HL-60 (cell line): Measurements from ENCODE around the gene CPSF6.

Source experiments
- TF ChIP-seq, protein P1 (sequence below): IDR thresholded peaks from one replicate; pipeline ENCODE4 v1.5.1; 2011; ENCODE audit warnings: low read length, control low read depth, inconsistent platforms; ENCODE audit not compliant: insufficient read depth
- TF ChIP-seq, protein P2 (sequence below): IDR thresholded peaks from 2 replicates; pipeline ENCODE4 v1.6.1; 2012; ENCODE audit warnings: low read depth; ENCODE audit not compliant: insufficient replicate concordance

DNA sequence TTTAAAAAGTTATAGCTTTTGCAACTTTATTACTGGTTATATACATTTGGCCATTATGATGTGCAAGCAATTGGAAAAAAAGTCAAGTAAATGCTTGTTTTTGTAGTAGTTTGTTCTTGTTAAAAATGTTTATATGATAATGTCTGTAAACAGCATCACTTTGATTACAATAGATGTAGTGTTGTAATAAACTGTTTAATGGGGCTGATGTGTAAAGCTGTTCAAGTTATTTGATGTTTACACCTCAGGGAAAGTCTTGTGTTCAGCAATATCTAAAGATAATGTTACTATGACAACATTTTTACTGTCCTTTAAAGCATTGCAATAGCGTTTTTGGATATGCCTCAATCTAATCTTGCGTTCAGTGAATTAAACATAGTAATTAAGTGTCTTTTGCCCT lies 30.4 kb downstream of the CPSF6 start:
- TF ChIP-seq, protein P1, sequence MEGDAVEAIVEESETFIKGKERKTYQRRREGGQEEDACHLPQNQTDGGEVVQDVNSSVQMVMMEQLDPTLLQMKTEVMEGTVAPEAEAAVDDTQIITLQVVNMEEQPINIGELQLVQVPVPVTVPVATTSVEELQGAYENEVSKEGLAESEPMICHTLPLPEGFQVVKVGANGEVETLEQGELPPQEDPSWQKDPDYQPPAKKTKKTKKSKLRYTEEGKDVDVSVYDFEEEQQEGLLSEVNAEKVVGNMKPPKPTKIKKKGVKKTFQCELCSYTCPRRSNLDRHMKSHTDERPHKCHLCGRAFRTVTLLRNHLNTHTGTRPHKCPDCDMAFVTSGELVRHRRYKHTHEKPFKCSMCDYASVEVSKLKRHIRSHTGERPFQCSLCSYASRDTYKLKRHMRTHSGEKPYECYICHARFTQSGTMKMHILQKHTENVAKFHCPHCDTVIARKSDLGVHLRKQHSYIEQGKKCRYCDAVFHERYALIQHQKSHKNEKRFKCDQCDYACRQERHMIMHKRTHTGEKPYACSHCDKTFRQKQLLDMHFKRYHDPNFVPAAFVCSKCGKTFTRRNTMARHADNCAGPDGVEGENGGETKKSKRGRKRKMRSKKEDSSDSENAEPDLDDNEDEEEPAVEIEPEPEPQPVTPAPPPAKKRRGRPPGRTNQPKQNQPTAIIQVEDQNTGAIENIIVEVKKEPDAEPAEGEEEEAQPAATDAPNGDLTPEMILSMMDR = no peak
- TF ChIP-seq, protein P2, sequence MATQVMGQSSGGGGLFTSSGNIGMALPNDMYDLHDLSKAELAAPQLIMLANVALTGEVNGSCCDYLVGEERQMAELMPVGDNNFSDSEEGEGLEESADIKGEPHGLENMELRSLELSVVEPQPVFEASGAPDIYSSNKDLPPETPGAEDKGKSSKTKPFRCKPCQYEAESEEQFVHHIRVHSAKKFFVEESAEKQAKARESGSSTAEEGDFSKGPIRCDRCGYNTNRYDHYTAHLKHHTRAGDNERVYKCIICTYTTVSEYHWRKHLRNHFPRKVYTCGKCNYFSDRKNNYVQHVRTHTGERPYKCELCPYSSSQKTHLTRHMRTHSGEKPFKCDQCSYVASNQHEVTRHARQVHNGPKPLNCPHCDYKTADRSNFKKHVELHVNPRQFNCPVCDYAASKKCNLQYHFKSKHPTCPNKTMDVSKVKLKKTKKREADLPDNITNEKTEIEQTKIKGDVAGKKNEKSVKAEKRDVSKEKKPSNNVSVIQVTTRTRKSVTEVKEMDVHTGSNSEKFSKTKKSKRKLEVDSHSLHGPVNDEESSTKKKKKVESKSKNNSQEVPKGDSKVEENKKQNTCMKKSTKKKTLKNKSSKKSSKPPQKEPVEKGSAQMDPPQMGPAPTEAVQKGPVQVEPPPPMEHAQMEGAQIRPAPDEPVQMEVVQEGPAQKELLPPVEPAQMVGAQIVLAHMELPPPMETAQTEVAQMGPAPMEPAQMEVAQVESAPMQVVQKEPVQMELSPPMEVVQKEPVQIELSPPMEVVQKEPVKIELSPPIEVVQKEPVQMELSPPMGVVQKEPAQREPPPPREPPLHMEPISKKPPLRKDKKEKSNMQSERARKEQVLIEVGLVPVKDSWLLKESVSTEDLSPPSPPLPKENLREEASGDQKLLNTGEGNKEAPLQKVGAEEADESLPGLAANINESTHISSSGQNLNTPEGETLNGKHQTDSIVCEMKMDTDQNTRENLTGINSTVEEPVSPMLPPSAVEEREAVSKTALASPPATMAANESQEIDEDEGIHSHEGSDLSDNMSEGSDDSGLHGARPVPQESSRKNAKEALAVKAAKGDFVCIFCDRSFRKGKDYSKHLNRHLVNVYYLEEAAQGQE = no peak
